Prostate gland (tissue), 2 donors: ENCODE data around the gene STOX2. TPM values are rescaled to one million over a fixed set of nuclear protein-coding genes. Genes with fewer than 3 reads are reported as not detected.

Experiments
- DNase-seq: peaks from one replicate; pipeline ENCODE4 v3.0.0-alpha.2; 2019; ENCODE audit warnings: low spot score
- H3K27ac ChIP-seq, 2 donors: fragments of 200-600 bp; sonication (generic); 2 replicates each; pipeline ENCODE4 v1.5.1; 2017 to 2019
- H3K27me3 ChIP-seq: fragments of 200-600 bp; sonication (generic); replicated peaks from 2 replicates; pipeline ENCODE4 v1.5.1; 2019; ENCODE audit not compliant: insufficient read depth
- H3K36me3 ChIP-seq, 2 donors: fragments of 200-600 bp; sonication (generic); 1 replicate in 1 of 2; 2 replicates in 1 of 2; pipeline versions ENCODE4 v1.5.1 to v1.8.1; 2017 to 2019
- H3K4me1 ChIP-seq: fragments of 200-600 bp; sonication (generic); replicated peaks from 2 replicates; pipeline ENCODE4 v1.5.1; 2019
- H3K4me3 ChIP-seq, 2 donors: fragments of 200-600 bp; sonication (generic); 2 replicates each; pipeline ENCODE4 v1.5.1; 2017 to 2019
- H3K9me3 ChIP-seq: fragments of 200-600 bp; sonication (generic); 2 replicates; pipeline ENCODE4 v1.5.1; 2017
- CTCF ChIP-seq, 4 experiments: fragments of 200-600 bp in 2 of 4; fragments of 450-650 bp in 2 of 4; sonication (generic) in 2 of 4; IDR thresholded peaks; 1 replicate in 3 of 4; 2 replicates in 1 of 4; pipeline ENCODE4 v1.5.1; 2016 to 2019; ENCODE audit warnings: antibody characterized with exemption in 4 of 4, mild to moderate bottlenecking in 2 of 4, moderate library complexity in 2 of 4
- POLR2A ChIP-seq: fragments of 450-650 bp; IDR thresholded peaks from one replicate; pipeline ENCODE4 v1.6.1; 2016; ENCODE audit warnings: antibody characterized with exemption, mild to moderate bottlenecking
- POLR2AphosphoS5 ChIP-seq: sonication (generic); formaldehyde crosslinking; IDR thresholded peaks from one replicate; pipeline ENCODE4 v1.6.1; 2017; ENCODE audit warnings: antibody characterized with exemption
- WGBS: methylation state at CpG from one replicate; pipeline ENCODE4 v1.1.5; 2018; 5-methylcytosine and 5-hydroxymethylcytosine counted together
- intact Hi-C: fragments of 100-400 bp; cut with DNase I; formaldehyde crosslinking; loops from one replicate; pipeline ENCODE4 v1.14.2; 2022
- total RNA-seq, 2 donors: library from RNA; depleted of rRNA; stranded (reverse); fragments of >200 nt; gene quantifications; one replicate each; pipeline ENCODE4 v1.1.0, GENCODE V29; 2016

STOX2 gene
- total RNA-seq, 2 donors from 2014 or later = 12.9 to 14.9 TPM

DNA sequence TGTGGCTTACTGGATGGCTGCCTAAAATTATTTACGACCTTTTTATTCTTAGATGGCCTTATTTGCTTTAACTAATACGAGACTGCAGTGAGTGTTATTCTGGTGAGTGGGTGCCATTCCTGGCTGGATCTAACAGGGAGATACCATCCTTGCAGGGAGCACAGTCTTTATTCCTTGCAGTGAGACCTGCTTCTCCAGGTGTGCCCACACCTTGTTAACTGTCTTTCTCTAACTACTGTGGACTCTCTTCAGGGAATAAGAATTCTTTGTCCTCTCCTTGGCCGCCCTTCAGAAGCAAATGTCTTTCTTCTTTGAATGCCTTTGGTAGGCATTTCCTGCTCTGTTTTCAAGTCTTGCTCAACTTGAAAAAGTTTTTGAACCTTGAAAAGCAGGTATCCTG lies 34.1 kb upstream of the STOX2 start:
- TF ChIP-seq CTCF (IDR thresholded peaks at IDR 0.05) = no peak
- Histone ChIP-seq H3K9me3 (no peaks in the 10 kb centered on the region), H3K36me3 (no peaks in the 10 kb centered on the region), H3K4me3 (no peak overlapping the region), H3K27ac (no peak overlapping the region), H3K4me1 (no peaks in the 10 kb centered on the region), H3K27me3 (no peaks in the 10 kb centered on the region)
- intact Hi-C loops = no loop called here
- WGBS = 47% methylated on average over 3 of the region's 3 CpGs
- DNase-seq = no peak

DNA sequence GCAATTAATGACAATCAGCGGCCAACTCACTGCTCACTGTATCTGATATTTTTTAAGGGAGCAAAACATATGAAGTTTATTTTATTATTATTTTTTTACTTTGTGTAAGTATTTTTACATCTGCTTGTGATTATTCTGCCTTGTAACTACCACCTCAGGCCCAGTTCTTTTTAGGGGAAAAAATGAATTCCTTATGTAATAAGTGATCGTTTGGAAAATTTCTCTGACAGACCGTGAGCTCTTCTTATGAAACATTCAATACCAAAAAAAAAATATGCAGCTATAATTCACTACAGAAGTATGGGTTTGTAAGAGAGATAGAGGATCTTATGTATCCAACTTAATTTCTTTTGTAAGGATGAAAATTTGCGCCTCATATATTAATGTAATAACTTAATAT lies 33.5 kb upstream of the STOX2 start:
- Histone ChIP-seq H3K27ac (no peak overlapping the region), H3K27me3 (no peaks in the 10 kb centered on the region), H3K4me1 (no peaks in the 10 kb centered on the region), H3K36me3 (no peaks in the 10 kb centered on the region), H3K4me3 (no peak overlapping the region), H3K9me3 (no peaks in the 10 kb centered on the region)
- DNase-seq = no peak
- TF ChIP-seq CTCF (IDR thresholded peaks at IDR 0.05) (no peak), POLR2AphosphoS5 (no peak)
- intact Hi-C loops = no loop called here
- 88% methylated on average over 4 of the region's 4 CpGs for WGBS

DNA sequence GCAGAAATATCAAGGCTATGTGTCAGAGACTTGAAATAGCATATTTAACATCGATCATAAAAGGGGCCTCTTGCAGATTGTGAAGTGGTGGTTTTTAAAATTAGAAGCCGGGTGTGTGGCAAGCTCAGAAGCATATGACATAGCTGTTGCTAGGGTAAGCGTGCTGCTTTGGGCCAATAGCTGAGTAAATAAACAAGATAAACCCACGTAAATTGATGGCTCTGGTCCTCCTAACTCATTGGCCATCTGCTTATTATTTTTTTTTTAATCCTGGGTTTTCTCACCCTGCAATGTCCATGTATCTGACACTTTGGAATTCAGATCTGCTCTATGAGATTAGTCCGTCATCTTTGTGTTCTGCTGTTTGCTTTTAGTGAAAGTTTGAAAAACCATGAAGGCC lies 32.6 kb upstream of the STOX2 start:
- Histone ChIP-seq H3K4me3 (no peak overlapping the region), H3K9me3 (no peaks in the 10 kb centered on the region), H3K4me1 (no peaks in the 10 kb centered on the region), H3K27ac (no peak overlapping the region), H3K36me3 (no peaks in the 10 kb centered on the region), H3K27me3 (no peaks in the 10 kb centered on the region)
- intact Hi-C loops = no loop called here
- no peak for TF ChIP-seq CTCF (IDR thresholded peaks at IDR 0.05)
- TF ChIP-seq POLR2AphosphoS5 = no peak
- no peak for TF ChIP-seq POLR2A
- WGBS = 64% methylated on average over 5 of the region's 5 CpGs
- DNase-seq = no peak

GRCh38 chr4:183873409-183874185 lies 31.5 kb upstream of the STOX2 start:
- Histone ChIP-seq H3K4me3 (no peak overlapping the region), H3K27me3 (no peaks in the 10 kb centered on the region), H3K9me3 (no peaks in the 10 kb centered on the region), H3K36me3 (no peaks in the 10 kb centered on the region), H3K4me1 (no peaks in the 10 kb centered on the region), H3K27ac (no peak overlapping the region)
- no peak for DNase-seq
- WGBS = 83% methylated on average over 7 of the region's 7 CpGs
- intact Hi-C loops = no loop called here
- TF ChIP-seq POLR2A = no peak
- no peak for TF ChIP-seq CTCF (IDR thresholded peaks at IDR 0.05)

- 86% methylated on average over 10 of the region's 10 CpGs for WGBS
- TF ChIP-seq CTCF (IDR thresholded peaks at IDR 0.05) (no peak), POLR2AphosphoS5 (no peak), POLR2A (no peak)
- Histone ChIP-seq H3K36me3 (no peaks in the 10 kb centered on the region), H3K27me3 (no peaks in the 10 kb centered on the region), H3K27ac (no peak overlapping the region), H3K4me1 (no peaks in the 10 kb centered on the region), H3K9me3 (no peaks in the 10 kb centered on the region), H3K4me3 (no peak overlapping the region)
- intact Hi-C loops = no loop called here
- no peak for DNase-seq
Observed at GRCh38 chr4:183875251-183875825, 29.8 kb upstream of the STOX2 start.
